GM10266 (cell line): ENCODE data around the gene CHRDL2.

Source experiments
- DNase-seq: peaks from one replicate; pipeline ENCODE4 v3.0.0; 2012; ENCODE audit errors: extremely low spot score
- TF ChIP-seq, protein P1 (sequence below): IDR thresholded peaks from 2 replicates; pipeline ENCODE4 v1.5.1; 2012; ENCODE audit warnings: mild to moderate bottlenecking, low read depth; ENCODE audit not compliant: control insufficient read depth, insufficient read depth; ENCODE audit errors: missing control alignments

CHRDL2 gene

DNA sequence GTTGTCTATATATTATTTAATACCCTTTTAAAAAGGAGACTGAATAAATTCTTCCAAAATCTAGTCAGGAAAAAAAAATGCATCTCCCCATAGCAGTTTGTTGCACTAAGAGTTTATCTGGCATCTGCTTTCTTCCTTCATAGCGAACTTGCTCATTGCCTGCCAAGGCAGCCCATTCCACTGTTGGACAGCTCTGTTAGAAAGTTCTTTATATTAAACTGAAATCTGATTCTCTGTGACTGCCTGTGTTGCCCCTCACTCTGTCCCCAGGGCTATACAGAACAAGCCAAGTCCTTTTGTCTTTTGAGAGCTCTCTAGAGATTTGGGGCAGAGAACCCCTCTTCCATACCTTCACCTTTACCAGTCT lies 3.3 kb upstream of the CHRDL2 start:
- TF ChIP-seq, protein P1, sequence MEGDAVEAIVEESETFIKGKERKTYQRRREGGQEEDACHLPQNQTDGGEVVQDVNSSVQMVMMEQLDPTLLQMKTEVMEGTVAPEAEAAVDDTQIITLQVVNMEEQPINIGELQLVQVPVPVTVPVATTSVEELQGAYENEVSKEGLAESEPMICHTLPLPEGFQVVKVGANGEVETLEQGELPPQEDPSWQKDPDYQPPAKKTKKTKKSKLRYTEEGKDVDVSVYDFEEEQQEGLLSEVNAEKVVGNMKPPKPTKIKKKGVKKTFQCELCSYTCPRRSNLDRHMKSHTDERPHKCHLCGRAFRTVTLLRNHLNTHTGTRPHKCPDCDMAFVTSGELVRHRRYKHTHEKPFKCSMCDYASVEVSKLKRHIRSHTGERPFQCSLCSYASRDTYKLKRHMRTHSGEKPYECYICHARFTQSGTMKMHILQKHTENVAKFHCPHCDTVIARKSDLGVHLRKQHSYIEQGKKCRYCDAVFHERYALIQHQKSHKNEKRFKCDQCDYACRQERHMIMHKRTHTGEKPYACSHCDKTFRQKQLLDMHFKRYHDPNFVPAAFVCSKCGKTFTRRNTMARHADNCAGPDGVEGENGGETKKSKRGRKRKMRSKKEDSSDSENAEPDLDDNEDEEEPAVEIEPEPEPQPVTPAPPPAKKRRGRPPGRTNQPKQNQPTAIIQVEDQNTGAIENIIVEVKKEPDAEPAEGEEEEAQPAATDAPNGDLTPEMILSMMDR = no peak
- DNase-seq = no peak

DNA sequence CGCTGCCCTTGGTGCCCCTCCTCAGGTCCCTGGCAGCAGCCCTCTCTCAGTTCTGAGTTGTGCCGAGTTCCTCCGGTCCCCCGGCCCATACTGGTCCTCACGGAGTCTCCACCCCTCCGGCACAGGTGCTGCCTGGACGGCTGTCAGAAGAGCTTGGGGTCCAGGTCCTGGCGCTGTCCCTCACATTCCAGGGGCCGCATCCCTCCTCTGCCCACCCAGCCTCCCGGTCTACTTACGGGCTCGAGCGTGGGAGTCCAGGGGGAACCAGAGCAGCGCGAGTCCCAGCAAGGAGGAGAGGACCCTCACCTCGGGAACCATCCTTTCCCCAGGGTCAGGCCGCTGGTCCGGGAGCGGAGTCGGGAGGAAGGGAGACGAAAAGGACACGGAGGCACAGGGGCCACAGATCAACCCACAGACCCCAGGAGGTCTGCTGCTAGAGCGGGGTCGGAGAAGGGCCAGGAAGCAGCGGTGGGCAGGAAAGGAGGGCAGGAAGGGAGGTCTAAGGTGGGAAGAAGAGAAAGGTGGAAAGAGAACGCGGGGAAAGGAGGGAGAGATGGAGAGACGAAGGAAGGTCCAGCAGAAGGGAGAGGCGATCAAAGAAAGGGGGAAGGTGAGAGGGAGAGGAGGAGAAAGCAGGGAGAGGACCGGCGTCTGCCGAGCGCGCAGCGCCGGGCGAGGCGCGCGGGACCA lies 510 bp downstream of the CHRDL2 start:
- TF ChIP-seq, protein P1 = no peak
- no peak for DNase-seq

DNA sequence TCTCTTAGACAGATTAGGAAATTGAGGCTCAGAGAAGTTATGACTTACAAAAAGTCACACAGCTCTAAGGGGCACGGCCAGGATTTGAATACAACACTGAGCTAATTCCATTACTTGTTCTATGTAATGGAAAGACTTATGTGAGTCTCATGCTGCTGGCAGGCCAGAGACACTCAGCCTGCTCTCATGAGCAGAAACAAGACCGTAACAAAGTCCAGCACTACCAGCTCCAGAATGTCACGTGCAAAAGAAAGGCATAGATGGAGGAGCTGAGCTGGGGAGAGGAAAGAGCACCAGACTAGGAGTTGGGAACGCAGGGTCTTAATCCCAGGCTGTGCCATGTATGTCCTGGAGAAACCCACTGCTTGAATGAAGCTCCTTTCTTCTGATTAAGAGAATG lies 1.8 kb downstream of the CHRDL2 start:
- no peak for DNase-seq
- TF ChIP-seq, protein P1 = no peak

DNA sequence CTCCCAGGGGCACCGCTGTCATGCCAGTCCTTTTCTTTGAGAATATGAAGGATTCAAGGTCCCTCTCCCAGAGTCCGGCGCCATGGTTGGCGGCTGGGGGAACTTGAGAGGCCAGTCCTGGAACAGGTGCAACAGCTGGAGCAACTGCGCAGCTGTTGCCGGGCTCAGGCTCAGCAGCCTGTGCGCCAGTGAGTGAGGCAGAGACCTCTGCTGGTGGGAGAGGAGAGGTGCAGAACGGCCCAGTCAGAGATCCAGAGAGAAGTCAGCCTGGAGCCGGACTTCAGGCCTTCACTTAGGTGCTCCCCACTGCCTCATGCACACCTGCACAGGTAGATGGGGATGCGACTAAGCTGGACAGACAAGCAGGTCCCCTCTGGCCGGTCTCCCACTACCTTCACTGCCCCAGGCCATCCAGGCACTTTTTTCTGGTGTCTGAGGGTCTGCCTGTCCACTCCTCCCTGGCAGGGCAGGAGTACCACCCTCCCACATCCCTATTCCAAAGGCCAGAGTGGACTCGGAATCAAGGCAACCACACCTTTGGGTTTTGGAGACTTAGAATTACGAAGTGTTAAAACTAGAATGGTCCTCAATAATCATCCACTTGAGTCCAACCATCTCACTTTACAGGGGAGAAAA lies 4.6 kb downstream of the CHRDL2 start:
- TF ChIP-seq, protein P1 = peak; percentile 96
- peak; percentile 88 for DNase-seq

DNA sequence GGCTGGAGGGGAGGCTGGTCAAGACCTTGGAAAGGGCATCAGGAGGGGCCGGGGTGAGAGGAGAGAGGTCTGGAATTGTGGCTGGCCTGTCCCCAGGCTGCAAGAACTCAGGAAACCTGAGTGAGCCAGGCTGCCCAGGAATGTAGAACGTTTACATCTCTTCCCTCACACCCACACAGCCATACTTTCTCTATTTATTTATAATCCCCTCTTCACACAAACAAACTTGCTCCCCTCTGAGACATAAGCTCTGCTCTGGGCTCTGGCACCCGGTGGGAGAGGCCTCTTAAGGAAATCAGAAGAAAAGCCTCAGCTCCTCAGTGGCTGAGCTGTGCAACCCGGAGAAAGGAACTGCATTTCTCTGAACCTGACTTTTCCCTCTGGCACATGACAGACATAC lies 5.5 kb downstream of the CHRDL2 start:
- DNase-seq = no peak
- TF ChIP-seq, protein P1 = no peak

DNA sequence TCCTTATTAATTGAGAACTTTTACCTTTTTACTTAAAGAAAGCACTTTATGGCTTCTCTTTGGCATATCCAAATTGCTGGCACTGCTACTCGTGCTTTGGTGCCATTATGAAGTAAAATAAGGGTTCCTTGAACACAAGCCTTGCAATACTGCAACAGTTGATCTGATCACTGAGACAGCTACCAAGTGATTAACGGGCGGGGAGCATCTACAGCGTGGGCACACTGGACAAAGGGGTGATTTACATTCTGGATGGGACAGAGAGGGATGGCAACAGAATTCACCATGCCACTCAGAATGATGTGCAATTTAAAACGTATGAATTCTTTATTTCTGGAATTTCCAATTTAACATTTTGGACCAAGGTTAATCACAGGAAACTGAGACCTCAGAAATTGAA lies 7.7 kb downstream of the CHRDL2 start:
- TF ChIP-seq, protein P1 = no peak

DNA sequence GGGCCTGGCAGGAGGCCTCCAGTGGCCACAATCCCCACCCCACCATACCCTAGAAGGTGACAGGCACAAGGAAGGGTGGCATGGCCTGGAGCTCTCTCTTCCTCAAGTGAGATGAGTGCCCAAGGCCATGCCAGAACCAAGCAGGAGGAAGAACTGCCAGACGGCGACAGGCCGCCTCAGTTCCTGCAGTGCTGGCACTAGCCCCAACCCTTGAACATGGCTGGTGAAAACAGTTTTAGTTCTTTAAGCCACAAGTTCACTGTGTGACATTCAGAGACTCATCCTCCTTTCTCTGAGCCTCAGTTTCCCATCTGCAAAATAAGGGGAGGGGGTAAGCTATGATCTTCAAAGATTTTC lies 9.8 kb downstream of the CHRDL2 start:
- TF ChIP-seq, protein P1 = no peak
- DNase-seq = no peak

More for the DNA sequence above, 7.7 kb downstream of the CHRDL2 start:
- no peak for DNase-seq
